ENCODE results near the gene MKKS.

The MKKS gene

DNA sequence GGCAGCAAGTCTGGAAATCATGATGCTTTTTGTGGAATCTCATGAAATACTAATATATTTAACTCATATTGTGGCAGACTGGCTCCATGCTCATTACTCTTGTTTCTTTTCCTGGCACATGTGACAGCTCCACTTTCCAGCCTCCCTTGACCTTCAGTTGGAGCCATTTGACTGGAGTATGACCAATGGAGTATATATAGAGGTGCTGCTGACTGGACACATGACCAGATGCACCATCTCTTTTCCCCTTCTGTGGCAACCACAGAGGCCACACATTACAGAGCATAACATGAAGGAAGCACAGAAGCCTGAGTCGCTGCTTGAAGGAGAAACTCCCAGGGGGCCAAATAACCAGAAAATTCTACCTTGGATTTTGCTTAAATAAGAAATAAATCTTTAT, 77.4 kb downstream of the MKKS start:
- Histone ChIP-seq H3K9ac (ENCODE audit: insufficient read length) (no peak overlapping the region), H3K27ac (no peak overlapping the region), H3K9me3 (ENCODE audit: low read depth, low read length) (no peaks in the 10 kb centered on the region), H3K4me3 (no peak overlapping the region), H3K36me3 (ENCODE audit: insufficient read depth, low read length) (no peaks in the 10 kb centered on the region)
- no peak for DNase-seq (ENCODE audit: low read depth, low spot score)
- no peak for TF ChIP-seq POLR2AphosphoS5 (IDR thresholded peaks at IDR 0.05; ENCODE audit: borderline replicate concordance, low read depth, low read length)
- TF ChIP-seq EZH2 (IDR thresholded peaks at IDR 0.05) = no peak
- no peak for TF ChIP-seq FOXP2 (optimal IDR thresholded peaks at IDR 0.05; ENCODE audit: control extremely low read depth, extremely low read length, insufficient read depth)

DNA sequence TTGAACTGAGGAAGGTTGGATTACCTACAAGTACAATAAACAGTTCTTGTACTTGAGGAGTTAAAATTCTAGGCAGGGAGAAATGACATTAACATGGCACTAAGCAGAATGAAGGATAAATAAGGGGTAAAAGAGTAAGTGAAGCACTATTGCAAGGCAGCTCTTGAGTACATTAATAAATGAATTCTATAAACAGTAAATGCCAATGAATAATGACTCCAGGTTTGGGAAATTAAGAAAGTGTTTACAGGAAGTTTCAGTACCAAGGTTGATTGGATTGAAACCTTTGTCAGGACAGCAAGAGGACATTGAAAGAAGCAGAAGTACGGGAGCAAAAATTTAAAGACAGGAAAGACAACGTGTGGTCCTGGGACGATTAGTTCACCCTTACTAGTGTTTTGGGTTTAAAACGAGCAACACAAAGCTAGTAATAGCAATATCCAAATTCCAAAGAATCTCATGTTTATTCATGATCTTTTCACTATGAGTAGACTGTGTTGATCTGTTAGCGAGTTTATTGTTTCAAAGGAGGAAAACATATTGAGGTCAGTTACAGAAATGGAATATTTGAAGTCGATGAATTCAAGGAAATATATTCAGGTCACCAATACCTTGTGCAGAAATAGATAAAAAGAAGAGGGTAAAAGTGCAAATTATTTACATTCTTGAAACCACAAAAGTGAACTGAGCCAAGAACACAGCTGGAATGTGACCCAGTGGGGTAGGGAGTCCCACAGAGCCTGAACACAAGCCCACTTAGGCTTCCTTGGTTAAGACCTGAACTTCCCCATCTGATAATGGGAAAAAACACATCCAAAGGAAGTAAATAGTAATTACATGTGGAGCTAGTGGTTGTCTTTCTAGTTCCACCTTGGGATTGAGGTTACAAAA, 80.8 kb downstream of the MKKS start:
- Histone ChIP-seq H3K36me3 (ENCODE audit: insufficient read depth, low read length) (no peaks in the 10 kb centered on the region), H3K9ac (ENCODE audit: insufficient read length) (peak overlapping the region; percentile 64), H3K27ac (peak overlapping the region; percentile 97), H3K9me3 (ENCODE audit: low read depth, low read length) (no peaks in the 10 kb centered on the region), H3K4me3 (peak overlapping the region; percentile 60)
- peak; percentile 75 for DNase-seq (ENCODE audit: low read depth, low spot score)
- TF ChIP-seq EZH2 (IDR thresholded peaks at IDR 0.05) (no peak), FOXP2 (optimal IDR thresholded peaks at IDR 0.05; ENCODE audit: control extremely low read depth, extremely low read length, insufficient read depth) (peak; percentile 77), POLR2AphosphoS5 (IDR thresholded peaks at IDR 0.05; ENCODE audit: borderline replicate concordance, low read depth, low read length) (no peak)

Measured in SK-N-MC (cell line).